Neural progenitor cell (in vitro differentiated cells): ENCODE data around the gene MINDY4. TPM values are rescaled to one million over a fixed set of nuclear protein-coding genes. Genes with fewer than 3 reads are reported as not detected.

ENCODE experiments used
- DNase-seq: peaks from one replicate; pipeline ENCODE4 v3.0.0-alpha.2; 2016; ENCODE audit warnings: low spot score
- H2AFZ ChIP-seq: fragments of 200-600 bp; sonication (generic); replicated peaks from 2 replicates; pipeline ENCODE4 v1.6.1; 2016; ENCODE audit warnings: antibody characterized with exemption
- H3F3A ChIP-seq: fragments of 200-600 bp; sonication (generic); 2 replicates; pipeline ENCODE4 v1.6.1; 2016; ENCODE audit warnings: antibody characterized with exemption, low read depth
- H3K27ac ChIP-seq: fragments of 200-600 bp; sonication (generic); 2 replicates; pipeline ENCODE4 v1.5.1; 2016; ENCODE audit warnings: mild to moderate bottlenecking
- H3K27me3 ChIP-seq: fragments of 200-600 bp; sonication (generic); 2 replicates; pipeline ENCODE4 v1.6.1; 2016; ENCODE audit warnings: mild to moderate bottlenecking, moderate library complexity
- H3K36me3 ChIP-seq: fragments of 200-600 bp; sonication (generic); 2 replicates; pipeline ENCODE4 v1.5.1; 2016
- H3K4me1 ChIP-seq: fragments of 200-600 bp; sonication (generic); 2 replicates; pipeline ENCODE4 v1.6.1; 2016; ENCODE audit warnings: mixed run types
- H3K4me2 ChIP-seq: fragments of 200-600 bp; sonication (generic); 2 replicates; pipeline ENCODE4 v1.6.1; 2016
- H3K4me3 ChIP-seq: fragments of 200-600 bp; sonication (generic); 2 replicates; pipeline ENCODE4 v1.5.1; 2016
- H3K79me2 ChIP-seq: fragments of 200-600 bp; sonication (generic); 2 replicates; pipeline ENCODE4 v1.6.1; 2016; ENCODE audit warnings: low read depth
- H3K9ac ChIP-seq: fragments of 200-600 bp; sonication (generic); 2 replicates; pipeline ENCODE4 v1.6.1; 2016
- H3K9me3 ChIP-seq: fragments of 200-600 bp; sonication (generic); 2 replicates; pipeline ENCODE4 v1.5.1; 2016; ENCODE audit warnings: low read depth
- H4K20me1 ChIP-seq: fragments of 200-600 bp; sonication (generic); 2 replicates; pipeline ENCODE4 v1.6.1; 2016; ENCODE audit warnings: low read depth
- H3K27ac Mint-ChIP-seq: 3 replicates; pipeline ENCODE4 v1.8.0; 2021; ENCODE audit warnings: mixed read lengths
- H3K27me3 Mint-ChIP-seq: 2 replicates; pipeline ENCODE4 v1.8.0; 2022; ENCODE audit warnings: low read depth, mild to moderate bottlenecking, inconsistent platforms, moderate library complexity, mixed read lengths; ENCODE audit not compliant: insufficient read depth
- H3K36me3 Mint-ChIP-seq: 3 replicates; pipeline ENCODE4 v1.8.0; 2021; ENCODE audit warnings: mixed read lengths
- H3K4me1 Mint-ChIP-seq: 3 replicates; pipeline ENCODE4 v1.8.0; 2021; ENCODE audit warnings: mixed read lengths
- H3K4me3 Mint-ChIP-seq: 3 replicates; pipeline ENCODE4 v1.8.0; 2021; ENCODE audit warnings: mild to moderate bottlenecking, moderate library complexity, mixed read lengths
- H3K9me3 Mint-ChIP-seq: 3 replicates; pipeline ENCODE4 v1.8.0; 2020; ENCODE audit warnings: mixed read lengths
- CTCF ChIP-seq: fragments of 200-600 bp; sonication (generic); IDR thresholded peaks from 2 replicates; pipeline ENCODE4 v1.5.1; 2017; ENCODE audit warnings: antibody characterized with exemption, mild to moderate bottlenecking
- EZH2 ChIP-seq: fragments of 200-600 bp; sonication (generic); IDR thresholded peaks from 2 replicates; pipeline ENCODE4 v1.6.1; 2017; ENCODE audit warnings: antibody characterized with exemption, mild to moderate bottlenecking, moderate library complexity
- EZH2phosphoT487 ChIP-seq: fragments of 200-600 bp; sonication (generic); IDR thresholded peaks from 2 replicates; pipeline ENCODE4 v1.6.1; 2017; ENCODE audit warnings: antibody characterized with exemption
- total RNA-seq: library from RNA; depleted of rRNA; stranded (reverse); fragments of >200 nt; gene quantifications from 2 replicates; pipeline ENCODE4 v1.2.3, GENCODE V29; 2015; ENCODE audit warnings: low replicate concordance

The MINDY4 gene
- total RNA-seq, 1 donor from 2014 or later = 5.9 TPM

- DNase-seq = no peak
- TF ChIP-seq EZH2phosphoT487 (no peak), CTCF (no peak), EZH2 (no peak)
- H3K4me3 ChIP-seq = no peak overlapping the region
- no peaks in the 10 kb centered on the region for H3K27me3 ChIP-seq
- H3K4me2 ChIP-seq = no peak overlapping the region
- no peaks in the 10 kb centered on the region for H3K4me1 ChIP-seq
- Mint-ChIP-seq H3K27me3 (peaks cover 3% of the 10 kb centered on the region), H3K4me3 (no peak overlapping the region), H3K9me3 (no peaks in the 10 kb centered on the region), H3K27ac (no peak overlapping the region), H3K36me3 (no peaks in the 10 kb centered on the region), H3K4me1 (peaks cover 15% of the 10 kb centered on the region)
- no peaks in the 10 kb centered on the region for H3K79me2 ChIP-seq
- H3K9me3 ChIP-seq = no peaks in the 10 kb centered on the region
- H4K20me1 ChIP-seq = no peaks in the 10 kb centered on the region
- H3F3A ChIP-seq = no peaks in the 10 kb centered on the region
- no peaks in the 10 kb centered on the region for H3K36me3 ChIP-seq
- no peak overlapping the region for H3K9ac ChIP-seq
- no peak overlapping the region for H3K27ac ChIP-seq
- H2AFZ ChIP-seq = no peak overlapping the region
Observed at GRCh38 chr7:30894009-30894408, 122.8 kb downstream of the MINDY4 start.

GRCh38 chr7:30894866-30895605 lies 123.8 kb downstream of the MINDY4 start:
- Histone ChIP-seq H3K9me3 (no peaks in the 10 kb centered on the region), H3F3A (no peaks in the 10 kb centered on the region), H3K4me2 (no peak overlapping the region), H3K27ac (no peak overlapping the region), H3K36me3 (no peaks in the 10 kb centered on the region), H3K79me2 (no peaks in the 10 kb centered on the region), H3K4me1 (no peaks in the 10 kb centered on the region), H3K27me3 (no peaks in the 10 kb centered on the region), H4K20me1 (no peaks in the 10 kb centered on the region), H2AFZ (no peak overlapping the region), H3K4me3 (no peak overlapping the region), H3K9ac (no peak overlapping the region)
- Mint-ChIP-seq H3K36me3 (no peaks in the 10 kb centered on the region), H3K4me1 (peaks cover 15% of the 10 kb centered on the region), H3K4me3 (no peak overlapping the region), H3K27ac (no peak overlapping the region), H3K27me3 (peaks cover 1% of the 10 kb centered on the region), H3K9me3 (no peaks in the 10 kb centered on the region)
- DNase-seq = peak; percentile 31
- no peak for TF ChIP-seq EZH2phosphoT487
- TF ChIP-seq EZH2 = no peak
- peak; percentile 23 for TF ChIP-seq CTCF

GRCh38 chr7:30896036-30896435 lies 124.8 kb downstream of the MINDY4 start:
- H4K20me1 ChIP-seq = no peaks in the 10 kb centered on the region
- no peaks in the 10 kb centered on the region for H3K27me3 ChIP-seq
- H3K36me3 ChIP-seq = no peaks in the 10 kb centered on the region
- no peaks in the 10 kb centered on the region for H3F3A ChIP-seq
- H3K9me3 Mint-ChIP-seq = no peaks in the 10 kb centered on the region
- no peak overlapping the region for H3K4me3 Mint-ChIP-seq
- TF ChIP-seq CTCF (no peak), EZH2phosphoT487 (no peak), EZH2 (no peak)
- H3K27ac Mint-ChIP-seq = no peak overlapping the region
- DNase-seq = no peak
- H3K4me2 ChIP-seq = no peak overlapping the region
- no peak overlapping the region for H2AFZ ChIP-seq
- H3K27ac ChIP-seq = no peak overlapping the region
- no peaks in the 10 kb centered on the region for H3K9me3 ChIP-seq
- H3K4me1 ChIP-seq = no peaks in the 10 kb centered on the region
- H3K9ac ChIP-seq = no peak overlapping the region
- no peak overlapping the region for H3K4me3 ChIP-seq
- no peaks in the 10 kb centered on the region for H3K36me3 Mint-ChIP-seq
- peaks cover 15% of the 10 kb centered on the region for H3K4me1 Mint-ChIP-seq
- H3K27me3 Mint-ChIP-seq = peaks cover 2% of the 10 kb centered on the region
- no peaks in the 10 kb centered on the region for H3K79me2 ChIP-seq
